Measurements from ENCODE around the gene PIM1. TPM values are rescaled to one million over a fixed set of nuclear protein-coding genes. Genes with fewer than 3 reads are reported as not detected.

The PIM1 gene
- total and polyA plus RNA-seq, 9 of the 15 experiments (the other 6 are each of a cell fraction or from before 2014, with no cell fraction given), result 19.0 to 789 (median 212) TPM

- no peak for TF ChIP-seq ZNF408 (CRISPR knock-in tag; IDR thresholded peaks at IDR 0.05; ENCODE audit: low read depth)
- peak in 1 of 2 experiments; percentile 84; a peak in 2 of 4 replicates for TF ChIP-seq BCLAF1 (IDR thresholded peaks at IDR 0.05; ENCODE audit: borderline replicate concordance in 1 of 2, control insufficient read depth in 1 of 2, low read depth in 2 of 2, low read length in 1 of 2)
- 0 out of 2 replicates have a peak, but pooled peaks have one; percentile 40 for TF ChIP-seq ZNF24 (IDR thresholded peaks at IDR 0.05)
- peak; percentile 64; the same call in 1 of the 2 replicates for TF ChIP-seq SOX6 (IDR thresholded peaks at IDR 0.05)
- TF ChIP-seq OTX1 (CRISPR knock-in tag; IDR thresholded peaks at IDR 0.05), result peak; percentile 92
- TF ChIP-seq SMAD4 (CRISPR knock-in tag; conservative IDR thresholded peaks at IDR 0.05), result peak; percentile 75
- TF ChIP-seq HDGF (IDR thresholded peaks at IDR 0.05), result peak; percentile 100
- TF ChIP-seq ERF (CRISPR knock-in tag; IDR thresholded peaks at IDR 0.05), result peak; percentile 80; the same call in 1 of the 2 replicates
- TF ChIP-seq ELF1 (tag; IDR thresholded peaks at IDR 0.05), result no peak
- no peak for TF ChIP-seq BCL6 (CRISPR knock-in tag; IDR thresholded peaks at IDR 0.05)
- peak; percentile 88 for TF ChIP-seq THRB (CRISPR knock-in tag; conservative IDR thresholded peaks at IDR 0.05)
- TF ChIP-seq, protein P1, sequence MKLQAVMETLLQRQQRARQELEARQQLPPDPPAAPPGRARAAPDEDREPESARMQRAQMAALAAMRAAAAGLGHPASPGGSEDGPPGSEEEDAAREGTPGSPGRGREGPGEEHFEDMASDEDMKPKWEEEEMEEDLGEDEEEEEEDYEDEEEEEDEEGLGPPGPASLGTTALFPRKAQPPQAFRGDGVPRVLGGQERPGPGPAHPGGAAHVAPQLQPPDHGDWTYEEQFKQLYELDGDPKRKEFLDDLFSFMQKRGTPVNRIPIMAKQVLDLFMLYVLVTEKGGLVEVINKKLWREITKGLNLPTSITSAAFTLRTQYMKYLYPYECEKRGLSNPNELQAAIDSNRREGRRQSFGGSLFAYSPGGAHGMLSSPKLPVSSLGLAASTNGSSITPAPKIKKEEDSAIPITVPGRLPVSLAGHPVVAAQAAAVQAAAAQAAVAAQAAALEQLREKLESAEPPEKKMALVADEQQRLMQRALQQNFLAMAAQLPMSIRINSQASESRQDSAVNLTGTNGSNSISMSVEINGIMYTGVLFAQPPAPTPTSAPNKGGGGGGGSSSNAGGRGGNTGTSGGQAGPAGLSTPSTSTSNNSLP (IDR thresholded peaks at IDR 0.05; ENCODE audit: borderline replicate concordance, low read depth, low read length), result 0 out of 2 replicates have a peak, but pooled peaks have one; percentile 20
- TF ChIP-seq JUND (IDR thresholded peaks at IDR 0.05; ENCODE audit: borderline replicate concordance, low read depth, low read length), result peak; percentile 92
- peak; percentile 89; the same call in 2 of the 3 replicates for TF ChIP-seq JUND (tag; IDR thresholded peaks at IDR 0.05; ENCODE audit: borderline replicate concordance, low read depth, low read length)
- TF ChIP-seq YY1 (IDR thresholded peaks at IDR 0.05; ENCODE audit: borderline replicate concordance in 1 of 3, control insufficient read depth in 1 of 3, extremely low read depth in 1 of 3, insufficient read depth in 3 of 3, insufficient read length in 1 of 3, insufficient replicate concordance in 2 of 3, low read depth in 1 of 3, low read length in 2 of 3), result no peak
- no peak for TF ChIP-seq ZNF347 (CRISPR knock-in tag; IDR thresholded peaks at IDR 0.05; ENCODE audit: low read depth)
- no peak for TF ChIP-seq KAT2B (IDR thresholded peaks at IDR 0.05; ENCODE audit: low read depth, low read length)
- peak; percentile 53; the same call in 1 of the 2 replicates for TF ChIP-seq IFI16 (CRISPR knock-in tag; IDR thresholded peaks at IDR 0.05)
- TF ChIP-seq, protein P2, sequence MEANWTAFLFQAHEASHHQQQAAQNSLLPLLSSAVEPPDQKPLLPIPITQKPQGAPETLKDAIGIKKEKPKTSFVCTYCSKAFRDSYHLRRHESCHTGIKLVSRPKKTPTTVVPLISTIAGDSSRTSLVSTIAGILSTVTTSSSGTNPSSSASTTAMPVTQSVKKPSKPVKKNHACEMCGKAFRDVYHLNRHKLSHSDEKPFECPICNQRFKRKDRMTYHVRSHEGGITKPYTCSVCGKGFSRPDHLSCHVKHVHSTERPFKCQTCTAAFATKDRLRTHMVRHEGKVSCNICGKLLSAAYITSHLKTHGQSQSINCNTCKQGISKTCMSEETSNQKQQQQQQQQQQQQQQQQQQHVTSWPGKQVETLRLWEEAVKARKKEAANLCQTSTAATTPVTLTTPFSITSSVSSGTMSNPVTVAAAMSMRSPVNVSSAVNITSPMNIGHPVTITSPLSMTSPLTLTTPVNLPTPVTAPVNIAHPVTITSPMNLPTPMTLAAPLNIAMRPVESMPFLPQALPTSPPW (CRISPR knock-in tag; IDR thresholded peaks at IDR 0.05), result peak; percentile 10; the same call in 1 of the 2 replicates
Observed at GRCh38 chr6:37204014-37204751, 34.2 kb downstream of the PIM1 start (continued).
